Astrocyte of the cerebellum (primary cell): Measurements from ENCODE around the gene MAP4K5.

Experiments used
- DNase-seq: peaks from one replicate; pipeline ENCODE4 v3.0.0-alpha.2; 2011; ENCODE audit warnings: low read depth
- H3K4me3 ChIP-seq: 2 replicates; pipeline ENCODE4 v1.5.1; 2011; ENCODE audit warnings: mild to moderate bottlenecking, low read depth, low read length, moderate library complexity
- CTCF ChIP-seq: IDR thresholded peaks from 2 replicates; pipeline ENCODE4 v1.5.1; 2012; ENCODE audit warnings: low read length, low read depth, moderate library complexity, mild to moderate bottlenecking; ENCODE audit errors: missing control alignments
- in situ Hi-C: cut with HindIII; loops from 2 replicates; pipeline ENCODE4 v1.10.0; 2017; ENCODE audit warnings: low sequenced_read_pairs

The MAP4K5 gene

GRCh38 chr14:50381823-50382287, 150.5 kb downstream of the MAP4K5 start:
- DNase-seq, result no peak
- in situ Hi-C loops, result no loop called here
- H3K4me3 ChIP-seq, result no peak overlapping the region
- TF ChIP-seq CTCF, result no peak

GRCh38 chr14:50381008-50381407, 151.4 kb downstream of the MAP4K5 start:
- no peak overlapping the region for H3K4me3 ChIP-seq
- no peak for TF ChIP-seq CTCF
- in situ Hi-C loops, result no loop called here
- DNase-seq, result no peak

- no peak overlapping the region for H3K4me3 ChIP-seq
- no peak for DNase-seq
- in situ Hi-C loops, result no loop called here
- TF ChIP-seq CTCF, result no peak
These were observed 151.9 kb downstream of the MAP4K5 start for GRCh38 chr14:50380455-50380854.

GRCh38 chr14:50379563-50379962, 152.8 kb downstream of the MAP4K5 start:
- DNase-seq, result no peak
- no peak for TF ChIP-seq CTCF
- in situ Hi-C loops, result no loop called here
- H3K4me3 ChIP-seq, result no peak overlapping the region

- no peak for DNase-seq
- in situ Hi-C loops, result no loop called here
- no peak for TF ChIP-seq CTCF
- H3K4me3 ChIP-seq, result no peak overlapping the region
These were observed 154.8 kb downstream of the MAP4K5 start for GRCh38 chr14:50377550-50378085.

- no peak for DNase-seq
- in situ Hi-C loops, result no loop called here
- no peak for TF ChIP-seq CTCF
- H3K4me3 ChIP-seq, result no peak overlapping the region
These were observed 156.6 kb downstream of the MAP4K5 start for GRCh38 chr14:50375760-50376159.
